SK-N-SH (cell line): ENCODE measurements around the gene SFMBT2. TPM values are rescaled to one million over a fixed set of nuclear protein-coding genes. Genes with fewer than 3 reads are reported as not detected.

Experiments used
- CTCF ChIA-PET: fragments of 300-600, 350-600 bp; formaldehyde crosslinking; extraction: SDS; loops from one replicate; lab custom pipeline; 2021; lab: Yijun Ruan, JAX
- POLR2A ChIA-PET: fragments of 350-600 bp; sonication (Branson Sonifier 250); formaldehyde crosslinking; extraction: SDS; loops from one replicate; lab custom pipeline; 2020; ENCODE audit warnings: antibody characterized with exemption, inconsistent platforms; lab: Yijun Ruan, JAX
- DNase-seq: peaks from one replicate; pipeline ENCODE4 v3.0.0; 2012
- H2AFZ ChIP-seq: fragments of 200-600 bp; sonication (generic); 2 replicates; pipeline ENCODE4 v1.8.1; 2016; ENCODE audit warnings: antibody characterized with exemption, mild to moderate bottlenecking, low read depth
- H3F3A ChIP-seq: fragments of 200-600 bp; sonication (generic); replicated peaks from 2 replicates; pipeline ENCODE3; 2016; ENCODE audit warnings: antibody characterized with exemption, mild to moderate bottlenecking; ENCODE audit not compliant: insufficient read depth
- H3K27ac ChIP-seq, 2 experiments: fragments of 200-500 bp in 1 of 2; fragments of 200-600 bp in 1 of 2; sonication (Bioruptor generic) in 1 of 2; sonication (generic), shearing (Covaris generic) in 1 of 2; 2 replicates each; pipeline versions ENCODE4 v1.5.1 to v1.6.1; 2014 to 2016; ENCODE audit warnings: low read depth in 2 of 2, inconsistent platforms in 1 of 2, low read length in 1 of 2, mild to moderate bottlenecking in 1 of 2, mixed read lengths in 1 of 2
- H3K27me3 ChIP-seq: fragments of 200-600 bp; sonication (generic), shearing (Covaris generic); 2 replicates; pipeline ENCODE4 v1.6.1; 2016; ENCODE audit warnings: mixed run types; ENCODE audit not compliant: insufficient read depth
- H3K36me3 ChIP-seq, 2 experiments: fragments of 200-500 bp in 1 of 2; fragments of 200-600 bp in 1 of 2; sonication (Bioruptor generic) in 1 of 2; sonication (generic) in 1 of 2; replicated peaks in 1 of 2; 2 replicates each; pipeline versions ENCODE3 to v1.5.1; 2014 to 2016; ENCODE audit warnings: low read length in 1 of 2, mild to moderate bottlenecking in 1 of 2; ENCODE audit not compliant: insufficient read depth in 2 of 2, control insufficient read depth in 1 of 2
- H3K4me1 ChIP-seq, 2 experiments: fragments of 200-500 bp in 1 of 2; fragments of 200-600 bp in 1 of 2; sonication (Bioruptor generic) in 1 of 2; sonication (generic), shearing (Covaris generic) in 1 of 2; 2 replicates each; pipeline versions ENCODE4 v1.5.1 to v1.6.1; 2014 to 2016; ENCODE audit warnings: low read depth in 1 of 2, low read length in 1 of 2, mixed run types in 1 of 2; ENCODE audit not compliant: insufficient read depth in 2 of 2, control insufficient read depth in 1 of 2
- H3K4me2 ChIP-seq: fragments of 200-600 bp; sonication (generic), shearing (Covaris generic); 2 replicates; pipeline ENCODE4 v1.6.1; 2017; ENCODE audit warnings: mixed run types
- H3K4me3 ChIP-seq, 2 experiments: fragments of 200-500 bp in 1 of 2; fragments of 200-600 bp in 1 of 2; sonication (Bioruptor generic) in 1 of 2; sonication (generic), shearing (Covaris generic) in 1 of 2; 2 replicates each; pipeline versions ENCODE4 v1.5.1 to v1.8.1; 2014 to 2016; ENCODE audit warnings: low read depth in 2 of 2, inconsistent platforms in 1 of 2, low read length in 1 of 2, mild to moderate bottlenecking in 1 of 2, mixed read lengths in 1 of 2, moderate library complexity in 1 of 2
- H3K79me2 ChIP-seq: fragments of 200-600 bp; sonication (generic); 2 replicates; pipeline ENCODE4 v1.8.1; 2017; ENCODE audit warnings: mild to moderate bottlenecking; ENCODE audit not compliant: insufficient read depth
- H3K9ac ChIP-seq: fragments of 200-600 bp; sonication (generic); 2 replicates; pipeline ENCODE4 v1.6.1; 2017; ENCODE audit warnings: mixed run types
- H3K9me2 ChIP-seq: fragments of 200-600 bp; sonication (generic); 2 replicates; pipeline ENCODE4 v1.6.1; 2017; ENCODE audit warnings: mixed run types
- H3K9me3 ChIP-seq: fragments of 200-600 bp; sonication (generic); 2 replicates; pipeline ENCODE4 v1.6.1; 2017; ENCODE audit warnings: mixed run types, mild to moderate bottlenecking, moderate library complexity
- H4K20me1 ChIP-seq: fragments of 200-600 bp; sonication (generic); 2 replicates; pipeline ENCODE4 v1.6.1; 2017; ENCODE audit warnings: mild to moderate bottlenecking, mixed run types; ENCODE audit not compliant: insufficient read depth
- CHD2 ChIP-seq: fragments of 150-350 bp; IDR thresholded peaks from 2 replicates; pipeline ENCODE4 v1.6.1; 2018; ENCODE audit warnings: low read length; ENCODE audit not compliant: partially characterized antibody
- EZH2phosphoT487 ChIP-seq: fragments of 200-600 bp; sonication (generic); IDR thresholded peaks from 2 replicates; pipeline ENCODE4 v1.6.1; 2017; ENCODE audit warnings: low read depth, mixed run types, mild to moderate bottlenecking, antibody characterized with exemption, moderate library complexity, borderline replicate concordance
- FOXJ3 ChIP-seq: sonication (generic); formaldehyde crosslinking; IDR thresholded peaks from 2 replicates; pipeline ENCODE4 v1.5.1; 2020; ENCODE audit warnings: mild to moderate bottlenecking, missing genetic modification reagents
- FOXM1 ChIP-seq: IDR thresholded peaks from 2 replicates; pipeline ENCODE4 v1.4.0; 2012; ENCODE audit warnings: low read depth, mild to moderate bottlenecking
- GABPA ChIP-seq: IDR thresholded peaks from 2 replicates; pipeline ENCODE4 v1.4.0; 2012; ENCODE audit warnings: low read depth, mild to moderate bottlenecking
- GATA2 ChIP-seq: sonication (generic); formaldehyde crosslinking; IDR thresholded peaks from 2 replicates; pipeline ENCODE4 v1.5.0; 2020; ENCODE audit warnings: mild to moderate bottlenecking, missing genetic modification reagents
- MXI1 ChIP-seq: IDR thresholded peaks from 2 replicates; pipeline ENCODE4 v1.6.1; 2012; ENCODE audit warnings: mild to moderate bottlenecking, low read depth, low read length, improper control_type of control experiment
- NFIC ChIP-seq: IDR thresholded peaks from 2 replicates; pipeline ENCODE4 v1.4.0; 2012; ENCODE audit warnings: borderline replicate concordance
- PBX3 ChIP-seq: IDR thresholded peaks from 2 replicates; pipeline ENCODE4; 2012
- RAD21 ChIP-seq: IDR thresholded peaks from 2 replicates; pipeline ENCODE4 v1.6.1; 2012; ENCODE audit warnings: mild to moderate bottlenecking, low read length
- RCOR1 ChIP-seq: fragments of 150-350 bp; IDR thresholded peaks from 2 replicates; pipeline ENCODE4 v1.6.1; 2017; ENCODE audit warnings: antibody characterized with exemption, low read length
- REST ChIP-seq: IDR thresholded peaks from 2 replicates; pipeline ENCODE4 v1.6.1; 2012; ENCODE audit warnings: mild to moderate bottlenecking, low read depth, low read length, moderate library complexity
- SIN3A ChIP-seq: IDR thresholded peaks from 2 replicates; pipeline ENCODE4 v1.6.1; 2012; ENCODE audit warnings: low read depth, mild to moderate bottlenecking, low read length, moderate library complexity, borderline replicate concordance
- SMC3 ChIP-seq: IDR thresholded peaks from 2 replicates; pipeline ENCODE4 v1.6.1; 2012; ENCODE audit warnings: low read depth, low read length, improper control_type of control experiment
- TCF12 ChIP-seq: IDR thresholded peaks from 2 replicates; pipeline ENCODE4 v1.4.0; 2012
- TEAD4 ChIP-seq: IDR thresholded peaks from 2 replicates; pipeline ENCODE4 v1.4.0; 2012; ENCODE audit warnings: mild to moderate bottlenecking, borderline replicate concordance; ENCODE audit not compliant: insufficient read depth
- USF1 ChIP-seq: IDR thresholded peaks from 2 replicates; pipeline ENCODE4 v1.4.0; 2012; ENCODE audit warnings: low read depth, borderline replicate concordance
- YY1 ChIP-seq: IDR thresholded peaks from 2 replicates; pipeline ENCODE4 v1.4.0; 2012; ENCODE audit warnings: low read depth, mild to moderate bottlenecking
- WGBS: methylation state at CpG from one replicate; pipeline ENCODE4 v1.1.6; 2017; ENCODE audit warnings: low lambda C conversion rate; 5-methylcytosine and 5-hydroxymethylcytosine counted together
- polyA plus RNA-seq, 3 experiments: library from polyadenylated mRNA; depleted of rRNA; stranded (reverse); fragments of >200 nt; gene quantifications; 2 replicates each; pipeline ENCODE4 v1.2.3, GENCODE V29; 2012
- TF ChIP-seq, protein P1 (sequence below): IDR thresholded peaks from 2 replicates; pipeline ENCODE4 v1.4.0; 2012; ENCODE audit warnings: low read depth

Gene SFMBT2
- polyA plus RNA-seq, 1 of the 3 experiments (the other 2 are of a cell fraction), result 0.20 TPM

DNA sequence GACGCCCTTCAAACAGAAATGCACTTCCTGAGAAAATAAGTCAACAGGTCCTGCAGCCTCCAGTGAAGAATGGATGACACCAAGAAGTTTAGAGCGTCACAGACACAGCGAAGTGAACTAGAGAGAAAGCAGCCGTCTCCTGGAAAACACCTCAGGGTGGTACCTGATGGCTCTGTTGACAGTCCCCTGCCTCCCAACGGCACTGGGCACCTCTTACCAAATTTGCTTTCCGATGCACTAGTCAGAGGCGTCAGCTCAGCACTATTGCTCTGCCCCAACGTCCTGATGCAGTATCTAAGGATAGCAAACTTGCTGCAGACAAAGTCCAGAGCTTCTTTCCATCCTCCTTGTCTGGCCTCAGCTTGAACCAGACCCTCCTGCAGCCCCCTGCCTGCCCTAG, 38.3 kb downstream of the SFMBT2 start:
- Histone ChIP-seq H3K9me2 (no peaks in the 10 kb centered on the region), H3F3A (no peaks in the 10 kb centered on the region), H3K36me3 (no peaks in the 10 kb centered on the region), H2AFZ (no peak overlapping the region), H3K4me2 (no peak overlapping the region), H3K27me3 (no peaks in the 10 kb centered on the region), H4K20me1 (no peaks in the 10 kb centered on the region), H3K9me3 (no peaks in the 10 kb centered on the region), H3K4me1 (no peaks in the 10 kb centered on the region), H3K27ac (no peak overlapping the region), H3K79me2 (no peaks in the 10 kb centered on the region)
- WGBS, result 56% methylated on average over 6 of the region's 8 CpGs
- ChIA-PET CTCF (interaction anchor here (1.7 kb wide), 1 partner anchor 251 kb away, joined by 5 read pairs; no protein-coding TSS in a partner anchor), POLR2A (interaction anchor here (0.5 kb wide), 1 partner anchor 38 kb away, joined by 3 read pairs; no protein-coding TSS in a partner anchor)
- DNase-seq, result no peak
- TF ChIP-seq PBX3 (no peak), YY1 (no peak), SMC3 (no peak), SIN3A (no peak), NFIC (no peak), TCF12 (no peak), GATA2 (no peak), CHD2 (no peak), USF1 (no peak), REST (no peak), FOXJ3 (no peak), GABPA (no peak), RCOR1 (no peak), FOXM1 (no peak), RAD21 (no peak), MXI1 (no peak), TEAD4 (no peak), EZH2phosphoT487 (no peak)
- TF ChIP-seq, protein P1, sequence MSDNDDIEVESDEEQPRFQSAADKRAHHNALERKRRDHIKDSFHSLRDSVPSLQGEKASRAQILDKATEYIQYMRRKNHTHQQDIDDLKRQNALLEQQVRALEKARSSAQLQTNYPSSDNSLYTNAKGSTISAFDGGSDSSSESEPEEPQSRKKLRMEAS, result no peak
- TF ChIP-seq, all 33 proteins: peak for 0
- H3K4me3 ChIP-seq, result no peak overlapping the region
- H3K9ac ChIP-seq, result no peak overlapping the region
